Activated CD8-positive, alpha-beta memory T cell treated with anti-CD3 and anti-CD28 coated beads for 1 hour (primary cell): Measurements from ENCODE around the gene GJB5.
"Not testable (repeated sequence)": the region's sequence is repeated elsewhere in the genome, so short reads cannot be mapped to it uniquely, and the experiment has no call there.

Experiments
- DNase-seq, 2 donors: peaks; one replicate each; pipeline ENCODE4 v3.0.0-alpha.2; 2020; ENCODE audit warnings: low read depth in 1 of 2; ENCODE audit errors: extremely low read depth in 1 of 2

Gene GJB5

DNA sequence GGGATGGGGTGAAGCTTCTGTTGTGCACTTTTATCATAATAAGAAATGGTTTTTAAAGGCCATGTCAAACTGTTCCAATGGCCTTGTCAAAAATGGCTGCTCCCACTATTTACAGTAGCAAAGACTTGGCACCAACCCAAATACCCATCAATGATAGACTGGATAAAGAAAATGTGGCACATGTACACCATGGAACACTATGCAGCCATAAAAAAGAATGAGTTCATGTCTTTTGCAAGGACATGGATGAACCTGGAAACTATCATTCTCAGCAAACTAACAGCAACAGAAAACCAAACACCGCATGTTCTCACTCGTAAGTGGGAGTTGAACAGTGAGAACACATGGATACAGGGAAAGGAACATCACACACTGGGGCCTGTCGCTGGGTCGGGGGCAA is 18.3 kb downstream of the GJB5 start:
- not testable (repeated sequence) for DNase-seq

DNA sequence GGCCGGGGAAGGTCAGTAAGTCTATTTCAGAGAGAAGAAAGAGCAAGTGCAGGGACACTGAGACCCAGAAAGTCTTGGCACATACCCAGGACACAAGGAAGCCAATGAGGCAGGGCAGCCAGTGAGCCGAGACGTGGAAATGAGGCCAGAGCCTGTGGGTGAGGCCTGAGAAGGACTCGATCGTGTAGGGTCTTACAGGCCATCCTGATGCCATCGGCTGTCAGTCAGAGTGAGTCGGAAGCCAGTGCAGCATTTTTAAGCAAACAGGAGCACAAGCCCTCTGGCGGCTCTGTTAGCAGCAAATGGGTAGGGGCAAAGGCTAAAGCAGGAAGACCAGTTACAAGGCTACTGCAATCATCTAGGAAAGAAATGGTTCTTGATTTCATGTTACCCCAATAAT is 20.1 kb downstream of the GJB5 start:
- DNase-seq: no peak

DNA sequence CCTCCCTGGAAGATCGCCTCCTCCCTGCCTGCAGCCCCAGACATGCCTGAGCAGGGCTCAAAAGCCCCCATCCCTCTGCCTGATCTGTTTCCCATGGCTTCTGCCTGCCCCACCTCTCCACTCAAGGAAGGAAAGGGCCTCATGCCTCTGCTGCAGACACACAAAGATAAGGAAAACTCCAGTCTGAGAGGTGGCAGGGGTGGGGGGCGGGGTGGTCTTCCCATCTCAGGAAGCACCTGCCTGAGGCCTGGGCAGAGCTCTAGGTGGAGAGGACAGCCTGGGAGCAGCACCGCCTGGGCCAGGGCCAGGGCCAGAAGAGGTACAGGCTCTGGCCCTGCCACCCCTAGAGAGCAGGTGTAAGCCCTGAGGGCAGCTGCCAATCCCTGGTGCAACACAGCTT is 22.1 kb downstream of the GJB5 start:
- DNase-seq: no peak

DNA sequence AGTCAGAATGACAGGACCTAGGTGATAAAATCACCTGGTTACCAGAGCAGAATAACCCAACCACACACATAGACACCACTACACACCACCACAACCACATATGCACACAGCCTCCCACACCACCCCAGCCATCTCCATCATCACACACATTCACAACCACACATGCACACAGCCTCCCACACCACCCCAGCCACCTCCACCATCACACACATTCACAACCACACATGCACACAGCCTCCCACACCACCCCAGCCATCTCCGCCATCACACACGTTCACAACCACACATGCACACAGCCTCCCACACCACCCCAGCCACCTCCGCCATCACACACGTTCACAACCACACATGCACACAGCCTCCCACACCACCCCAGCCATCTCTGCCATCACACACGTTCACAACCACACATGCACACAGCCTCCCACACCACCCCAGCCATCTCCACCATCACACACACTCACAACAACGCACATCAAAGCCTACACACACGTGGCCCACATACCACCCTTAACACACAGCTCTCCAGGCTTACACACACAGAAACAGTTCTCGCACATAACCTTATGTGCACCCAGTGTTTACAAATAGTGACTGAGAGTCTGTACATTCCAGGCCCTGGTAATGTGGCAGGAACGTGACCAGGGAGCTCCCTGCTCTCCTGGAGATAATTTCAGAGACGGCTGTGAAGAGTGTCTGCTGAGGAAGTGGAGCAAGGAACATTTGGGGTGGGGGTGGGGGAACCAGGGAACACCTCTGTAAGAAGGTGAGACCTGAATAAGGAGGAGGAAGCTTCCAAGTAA is 22.9 kb downstream of the GJB5 start:
- no peak for DNase-seq

DNA sequence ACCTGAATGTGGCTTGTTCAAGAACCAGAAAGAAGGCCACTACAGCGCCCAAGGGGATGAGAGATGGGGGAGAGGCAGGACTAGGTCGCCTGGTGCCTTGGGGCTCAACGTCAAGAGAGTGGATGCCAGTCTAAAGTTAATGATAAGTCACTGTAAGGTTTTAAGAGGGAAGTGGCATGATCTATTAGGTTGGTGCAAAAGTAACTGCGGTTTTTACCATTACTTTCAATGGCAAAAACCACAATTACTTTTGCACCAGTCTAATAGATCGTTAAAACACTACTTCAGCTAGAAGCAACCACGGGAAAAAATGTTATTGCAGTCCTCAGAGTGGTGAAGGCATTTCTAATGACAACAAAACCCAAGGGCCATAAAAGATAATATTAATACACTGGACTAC is 23.5 kb downstream of the GJB5 start:
- no peak for DNase-seq

DNA sequence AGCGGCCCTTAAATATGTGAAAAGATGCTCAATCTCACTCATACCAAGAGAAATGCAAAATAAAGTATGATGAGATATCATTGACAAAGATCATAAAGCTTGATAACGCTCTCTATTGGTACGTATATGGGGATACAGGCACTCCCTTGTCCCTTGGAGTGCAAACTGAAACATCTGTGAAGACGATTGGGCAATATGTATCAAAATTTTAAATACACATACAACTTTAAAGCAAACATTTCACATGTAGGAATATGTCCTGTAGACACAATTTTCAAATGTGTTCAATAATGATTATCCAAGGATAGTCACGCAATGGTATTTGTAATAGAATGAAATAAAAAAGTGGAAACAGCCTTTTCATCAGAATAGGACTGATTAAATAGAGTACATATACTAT is 24.2 kb downstream of the GJB5 start:
- DNase-seq: no peak

DNA sequence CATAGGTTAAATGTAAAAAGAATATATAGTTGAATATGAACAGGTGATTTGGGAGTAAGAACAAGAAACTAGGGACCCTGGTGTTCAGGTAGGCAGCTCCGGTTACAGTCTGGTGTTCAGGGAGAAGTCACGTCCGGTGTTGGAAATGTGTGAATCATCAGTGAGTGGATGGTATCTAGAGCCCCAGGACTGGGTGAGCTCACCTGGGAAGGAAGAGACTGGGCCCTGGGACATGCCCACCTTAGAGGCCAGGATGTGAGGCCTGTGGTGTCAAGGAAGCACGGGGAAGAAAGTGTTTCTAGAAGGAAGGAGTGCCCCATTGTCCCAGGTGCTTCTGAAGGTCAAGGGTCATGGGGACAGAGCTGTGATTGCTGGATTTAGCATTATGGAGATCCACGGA is 24.7 kb downstream of the GJB5 start:
- DNase-seq: no peak

DNA sequence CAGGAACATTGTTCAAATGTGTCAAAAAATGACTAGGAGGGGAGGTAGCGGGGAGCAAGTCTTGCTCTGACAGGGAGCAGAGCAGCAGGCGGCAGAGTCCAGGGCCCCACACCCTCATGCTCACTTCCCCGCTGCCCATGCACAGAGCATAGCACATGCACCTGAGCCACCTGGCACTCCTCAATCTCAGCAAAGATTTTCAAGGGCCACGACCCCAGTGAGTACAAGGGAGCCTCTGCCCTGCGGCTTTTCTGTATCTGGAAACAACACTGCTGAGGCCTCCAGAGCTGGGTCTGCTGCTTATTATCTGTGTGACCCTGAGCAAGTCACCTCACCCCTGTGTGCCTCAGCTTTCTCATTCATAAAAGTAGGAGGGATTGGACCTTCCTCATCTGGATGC is 25.1 kb downstream of the GJB5 start:
- no peak for DNase-seq

DNA sequence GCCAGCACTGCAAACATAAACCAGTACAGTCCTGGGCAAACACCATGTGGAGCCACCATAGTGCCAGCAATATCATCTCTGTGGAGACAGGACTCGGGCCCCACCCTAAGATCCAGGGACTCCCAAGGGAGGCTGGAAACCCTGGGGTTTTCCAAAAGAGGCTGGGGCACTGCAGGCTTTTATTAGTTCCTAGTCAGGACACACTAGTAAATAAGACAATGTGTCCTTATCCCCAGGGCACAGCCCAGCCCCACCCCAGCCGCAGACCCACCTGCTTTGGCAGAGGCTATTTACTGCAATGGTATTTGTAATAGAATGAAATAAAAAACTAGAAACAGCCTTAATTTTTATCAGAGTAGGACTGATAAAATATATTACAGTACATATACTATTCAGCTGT is 25.7 kb downstream of the GJB5 start:
- DNase-seq: no peak

DNA sequence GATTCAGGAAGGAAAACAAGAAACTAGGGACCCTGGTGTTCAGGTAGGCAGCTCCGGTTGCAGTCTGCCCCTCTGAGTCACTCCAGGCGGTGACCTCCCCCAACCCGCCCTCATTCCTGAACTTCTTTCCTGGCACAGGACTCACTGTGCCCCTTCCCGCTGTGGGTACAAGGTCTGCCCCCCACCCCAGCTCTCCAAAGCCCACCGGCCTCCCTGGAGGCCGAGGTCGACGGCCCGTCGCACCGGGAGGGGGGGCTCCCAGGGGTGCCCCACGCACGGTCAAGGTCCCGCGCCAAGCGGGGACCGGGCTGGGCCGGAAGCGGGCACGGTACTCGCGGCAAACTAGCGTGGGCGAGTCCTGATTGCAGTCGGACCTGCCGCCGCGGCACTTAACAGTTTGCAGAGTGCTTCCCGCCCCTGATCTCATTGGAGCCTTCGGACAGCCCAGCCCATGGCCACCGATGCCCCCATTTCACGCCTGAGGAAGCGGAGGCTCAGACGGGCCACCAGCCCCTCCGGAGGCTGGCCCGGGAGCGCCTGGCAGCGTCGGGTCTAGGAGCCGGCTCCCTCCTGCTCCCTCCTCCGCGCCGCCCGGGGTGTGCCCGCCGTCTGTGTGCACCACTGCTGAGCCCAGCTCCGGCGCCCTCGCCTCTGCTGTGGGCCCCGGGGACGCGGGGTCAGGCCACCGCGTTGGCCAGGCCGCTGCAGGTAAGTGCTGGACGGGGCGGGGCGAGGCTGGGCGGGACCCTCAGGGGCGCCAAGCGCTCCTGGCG is 26.4 kb downstream of the GJB5 start, which contains the start of gene GJB3:
Gene GJB3, plus strand, starts transcription at position 144 of the 773 bp plus-strand sequence. CDS start 3,549 bp downstream, outside the sequence.
- DNase-seq: no peak

DNA sequence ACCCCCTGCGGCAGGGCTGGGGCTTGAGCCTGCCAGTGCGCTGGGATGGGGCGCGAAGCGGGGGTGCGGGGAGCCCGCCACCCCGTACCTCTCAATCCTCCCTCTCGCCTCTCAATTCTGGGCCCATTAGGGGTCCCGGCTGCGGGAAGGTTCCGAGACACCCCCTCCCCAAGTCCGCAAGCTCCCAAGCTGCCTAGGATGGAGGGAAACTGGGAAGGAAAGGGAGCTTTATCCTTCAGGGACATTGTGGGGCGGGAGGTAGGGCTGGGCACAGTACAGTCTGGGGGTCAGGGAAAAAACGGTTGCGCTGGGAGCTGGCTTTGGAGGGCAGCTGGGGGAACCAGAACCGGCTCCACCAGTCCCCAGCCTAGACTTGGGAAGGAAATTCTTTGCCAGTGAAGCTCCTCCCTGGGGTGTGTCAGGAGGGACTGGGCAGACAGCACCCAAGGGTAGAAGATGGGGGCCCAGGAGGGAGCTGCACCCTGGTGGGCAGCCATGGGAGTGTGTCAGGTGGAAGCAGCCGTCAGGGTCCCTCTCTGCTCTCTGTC is 27.1 kb downstream of the GJB5 start:
- DNase-seq: no peak

DNA sequence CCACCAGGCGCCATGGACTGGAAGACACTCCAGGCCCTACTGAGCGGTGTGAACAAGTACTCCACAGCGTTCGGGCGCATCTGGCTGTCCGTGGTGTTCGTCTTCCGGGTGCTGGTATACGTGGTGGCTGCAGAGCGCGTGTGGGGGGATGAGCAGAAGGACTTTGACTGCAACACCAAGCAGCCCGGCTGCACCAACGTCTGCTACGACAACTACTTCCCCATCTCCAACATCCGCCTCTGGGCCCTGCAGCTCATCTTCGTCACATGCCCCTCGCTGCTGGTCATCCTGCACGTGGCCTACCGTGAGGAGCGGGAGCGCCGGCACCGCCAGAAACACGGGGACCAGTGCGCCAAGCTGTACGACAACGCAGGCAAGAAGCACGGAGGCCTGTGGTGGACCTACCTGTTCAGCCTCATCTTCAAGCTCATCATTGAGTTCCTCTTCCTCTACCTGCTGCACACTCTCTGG is 29.9 kb downstream of the GJB5 start:
- no peak for DNase-seq

DNA sequence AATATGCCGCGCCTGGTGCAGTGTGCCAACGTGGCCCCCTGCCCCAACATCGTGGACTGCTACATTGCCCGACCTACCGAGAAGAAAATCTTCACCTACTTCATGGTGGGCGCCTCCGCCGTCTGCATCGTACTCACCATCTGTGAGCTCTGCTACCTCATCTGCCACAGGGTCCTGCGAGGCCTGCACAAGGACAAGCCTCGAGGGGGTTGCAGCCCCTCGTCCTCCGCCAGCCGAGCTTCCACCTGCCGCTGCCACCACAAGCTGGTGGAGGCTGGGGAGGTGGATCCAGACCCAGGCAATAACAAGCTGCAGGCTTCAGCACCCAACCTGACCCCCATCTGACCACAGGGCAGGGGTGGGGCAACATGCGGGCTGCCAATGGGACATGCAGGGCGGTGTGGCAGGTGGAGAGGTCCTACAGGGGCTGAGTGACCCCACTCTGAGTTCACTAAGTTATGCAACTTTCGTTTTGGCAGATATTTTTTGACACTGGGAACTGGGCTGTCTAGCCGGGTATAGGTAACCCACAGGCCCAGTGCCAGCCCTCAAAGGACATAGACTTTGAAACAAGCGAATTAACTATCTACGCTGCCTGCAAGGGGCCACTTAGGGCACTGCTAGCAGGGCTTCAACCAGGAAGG is 30.5 kb downstream of the GJB5 start:
- no peak for DNase-seq

DNA sequence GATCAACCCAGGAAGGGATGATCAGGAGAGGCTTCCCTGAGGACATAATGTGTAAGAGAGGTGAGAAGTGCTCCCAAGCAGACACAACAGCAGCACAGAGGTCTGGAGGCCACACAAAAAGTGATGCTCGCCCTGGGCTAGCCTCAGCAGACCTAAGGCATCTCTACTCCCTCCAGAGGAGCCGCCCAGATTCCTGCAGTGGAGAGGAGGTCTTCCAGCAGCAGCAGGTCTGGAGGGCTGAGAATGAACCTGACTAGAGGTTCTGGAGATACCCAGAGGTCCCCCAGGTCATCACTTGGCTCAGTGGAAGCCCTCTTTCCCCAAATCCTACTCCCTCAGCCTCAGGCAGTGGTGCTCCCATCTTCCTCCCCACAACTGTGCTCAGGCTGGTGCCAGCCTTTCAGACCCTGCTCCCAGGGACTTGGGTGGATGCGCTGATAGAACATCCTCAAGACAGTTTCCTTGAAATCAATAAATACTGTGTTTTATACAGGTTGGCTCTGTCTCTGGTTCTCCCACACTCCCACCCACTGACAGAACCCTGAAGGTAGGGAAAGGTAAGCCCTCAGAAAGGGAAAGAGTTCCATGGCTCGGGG is 31.1 kb downstream of the GJB5 start:
- DNase-seq: no peak

DNA sequence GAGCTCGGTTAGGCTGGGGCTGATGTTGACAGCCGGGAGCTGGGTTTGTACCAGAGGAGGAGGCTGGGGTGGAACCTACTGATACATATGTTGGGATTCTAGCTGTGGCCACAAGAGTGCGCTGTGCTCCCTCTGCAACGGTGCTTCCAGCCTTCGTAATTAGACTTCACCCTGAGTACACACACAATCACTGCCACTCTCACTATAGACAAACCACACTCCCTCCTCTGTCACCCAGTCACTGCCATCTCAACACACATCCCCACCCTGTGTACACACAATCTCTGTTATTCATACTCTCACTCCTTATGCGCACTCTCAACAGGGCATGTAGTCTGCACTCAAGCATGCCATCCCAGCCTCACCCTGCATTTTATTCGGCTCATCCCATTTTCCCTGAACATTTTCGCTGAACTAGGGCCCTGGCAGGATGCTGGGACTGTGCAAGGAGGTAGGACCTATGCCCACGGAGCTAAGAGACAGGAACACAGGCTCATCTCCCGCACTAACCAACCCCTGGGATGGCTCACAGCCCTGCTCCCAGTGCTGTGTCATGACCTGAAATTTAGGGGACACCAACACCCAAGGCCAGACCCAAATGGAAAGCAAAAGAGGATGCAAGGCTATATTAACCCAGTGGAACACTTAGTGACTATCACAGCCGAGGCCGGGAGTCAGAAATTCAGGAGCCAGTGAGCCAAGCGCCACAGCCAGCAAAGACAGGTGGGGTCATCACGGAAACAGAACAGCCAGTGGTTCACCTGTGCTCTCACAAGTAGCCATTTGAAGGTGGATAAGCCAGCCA is 31.9 kb downstream of the GJB5 start:
- peak; percentile 21 to 42 for DNase-seq

DNA sequence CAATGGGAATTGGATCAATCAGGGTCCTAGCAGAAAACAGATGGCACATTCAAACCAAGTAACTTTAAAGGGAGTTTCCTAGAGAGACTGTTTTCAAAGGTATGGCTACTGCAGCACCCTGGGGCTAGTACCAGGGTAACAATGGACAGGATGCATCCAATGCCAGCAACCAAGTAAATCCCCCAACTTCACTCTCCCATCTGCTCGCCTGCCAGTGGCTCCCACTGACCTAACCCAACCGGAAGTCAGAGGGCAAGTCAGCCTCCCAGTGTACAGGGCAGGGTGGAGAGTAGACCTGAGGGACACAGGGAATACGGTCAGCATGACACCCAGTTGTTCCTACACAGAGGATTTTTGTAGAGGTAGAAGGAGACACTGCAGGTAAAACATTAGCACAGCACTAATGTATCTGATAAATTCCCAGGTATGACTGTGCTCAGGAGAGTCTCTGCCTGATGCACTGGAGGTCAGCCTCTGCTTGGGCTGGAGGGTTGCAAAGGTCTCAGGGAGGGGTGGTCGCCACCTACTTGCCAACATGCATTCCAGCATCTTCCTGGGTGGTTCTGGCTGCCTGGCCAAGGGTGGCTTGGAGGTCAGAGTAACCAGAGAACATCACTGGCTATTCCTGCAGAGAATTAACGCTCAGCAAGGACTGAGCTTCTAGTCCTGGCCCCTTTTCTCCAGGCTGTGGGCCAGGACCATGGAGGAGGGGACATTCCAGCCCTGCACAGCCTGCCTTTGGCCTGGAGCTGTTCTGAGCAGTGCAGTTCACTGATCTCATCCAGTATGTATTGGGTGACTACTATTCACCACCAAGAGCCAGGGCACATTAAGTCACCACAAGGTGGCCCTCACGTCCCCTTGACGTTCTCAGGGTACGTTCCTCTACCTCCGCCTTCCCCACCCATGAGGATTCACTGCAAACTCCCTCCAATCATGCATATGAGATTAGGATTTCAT is 32.9 kb downstream of the GJB5 start:
- DNase-seq: no peak

DNA sequence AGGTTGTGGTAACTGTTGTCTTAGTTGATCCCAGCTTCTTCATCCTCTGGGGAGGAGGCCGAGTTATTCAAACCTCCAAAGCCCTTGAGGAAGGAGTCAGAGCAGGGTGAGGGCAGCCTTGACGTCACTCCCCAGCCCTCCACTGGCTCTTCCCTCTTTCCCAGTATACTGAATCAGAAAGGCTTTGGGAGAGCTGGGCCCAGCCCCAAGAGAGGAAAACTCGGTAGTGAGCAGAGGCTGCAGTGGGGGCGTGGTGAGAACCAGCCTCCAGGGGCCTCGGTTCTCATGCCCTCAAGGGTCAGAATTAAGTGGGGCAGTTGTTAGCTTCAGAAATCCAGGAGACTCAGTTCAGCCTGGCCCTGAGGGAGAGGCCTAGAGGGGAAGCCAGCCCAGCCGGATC is 36.1 kb downstream of the GJB5 start:
- DNase-seq: no peak

DNA sequence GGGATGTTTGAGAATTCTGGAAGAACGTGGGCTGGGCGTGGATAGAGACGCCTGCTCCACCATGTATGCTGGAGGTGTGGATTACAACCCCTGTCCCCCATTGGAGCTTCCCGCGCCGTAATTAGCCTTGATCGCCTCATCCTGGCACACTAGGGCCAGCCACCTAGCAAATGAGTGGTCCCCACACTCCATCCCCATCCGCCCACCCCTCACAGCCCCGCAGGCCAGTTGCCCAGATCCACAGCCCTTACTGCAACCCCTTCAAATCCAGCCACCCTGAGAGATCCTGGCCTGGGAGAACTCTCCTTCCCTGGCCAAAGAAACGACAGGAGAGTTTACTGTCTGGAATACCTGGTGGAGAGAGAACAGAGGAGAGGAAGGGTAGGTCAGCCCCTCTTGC is 37.6 kb downstream of the GJB5 start:
- DNase-seq: no peak
